K562 (cell line): ENCODE results near the gene BRAP. TPM values are rescaled to one million over a fixed set of nuclear protein-coding genes. Genes with fewer than 3 reads are reported as not detected.

Experiments
- ATAC-seq: fragments of 200-7000 bp; cut with Tn5 transposase; 3 replicates; pipeline ENCODE4 v1.9.1; 2020; ENCODE audit warnings: moderate library complexity
- BruUV-seq: library from RNA; stranded (reverse); fragments of 400-500 nt; replicated peaks from 2 replicates; lab custom pipeline; 2021; lab: Mats Ljungman, UMichigan
- CTCF ChIA-PET: fragments of 300-600 bp; formaldehyde crosslinking; extraction: SDS; loops from one replicate; lab custom pipeline; 2021; ENCODE audit warnings: low intra/inter-chr PET ratio; lab: Yijun Ruan, JAX
- POLR2A ChIA-PET: fragments of 300-600, 350-650 bp; sonication (Branson Sonifier 250); formaldehyde crosslinking; extraction: SDS; loops from one replicate; lab custom pipeline; 2021; ENCODE audit warnings: antibody characterized with exemption, inconsistent platforms; lab: Yijun Ruan, JAX
- DNase-seq, 4 experiments: peaks; one replicate each; pipeline versions ENCODE4 v3.0.0 to v3.0.0-alpha.2; 2011 to 2018; ENCODE audit warnings: low spot score in 3 of 4, mixed read lengths in 3 of 4; ENCODE audit errors: extremely low read depth in 1 of 4
- FAIRE-seq: peaks from 2 replicates; lab custom pipeline; 2011; peaks lifted over from hg19 to GRCh38; lab: Jason Lieb, UNC
- H2AFZ ChIP-seq: 2 replicates; pipeline ENCODE4 v1.6.0; 2011; ENCODE audit warnings: low read depth, low read length, control low read depth, inconsistent platforms
- H3K27ac ChIP-seq: fragments of 200-600 bp; 3 replicates; pipeline ENCODE4 v1.8.0; 2011; ENCODE audit warnings: low read depth, mild to moderate bottlenecking, control low read depth, inconsistent platforms, low read length, moderate library complexity, mixed read lengths; ENCODE audit errors: extremely low read depth
- H3K27me3 ChIP-seq, 2 experiments: fragments of 300-600 bp in 1 of 2; 2 replicates in 1 of 2; 3 replicates in 1 of 2; pipeline versions ENCODE4 v1.6.0 to v1.8.0; 2011; ENCODE audit warnings: inconsistent platforms in 2 of 2, low read length in 2 of 2, mild to moderate bottlenecking in 1 of 2, mixed read lengths in 1 of 2, moderate library complexity in 1 of 2; ENCODE audit not compliant: control insufficient read depth in 2 of 2, insufficient read depth in 2 of 2
- H3K36me3 ChIP-seq: fragments of 300-600 bp; 3 replicates; pipeline ENCODE4 v1.8.0; 2011; ENCODE audit warnings: mild to moderate bottlenecking, low read length, inconsistent platforms; ENCODE audit not compliant: control insufficient read depth, insufficient read depth
- H3K4me1 ChIP-seq, 2 experiments: fragments of 200-600 bp in 1 of 2; replicated peaks in 1 of 2; 2 replicates in 1 of 2; 3 replicates in 1 of 2; pipeline versions ENCODE4 v1.5.1 to v1.8.0; 2011; ENCODE audit warnings: inconsistent platforms in 2 of 2, low read length in 2 of 2, mild to moderate bottlenecking in 1 of 2, mixed read lengths in 1 of 2, moderate library complexity in 1 of 2; ENCODE audit not compliant: control insufficient read depth in 2 of 2, insufficient read depth in 2 of 2
- H3K4me2 ChIP-seq: 2 replicates; pipeline ENCODE4 v1.6.1; 2011; ENCODE audit warnings: low read length, control low read depth, inconsistent platforms, mixed read lengths; ENCODE audit not compliant: insufficient read depth
- H3K4me3 ChIP-seq: fragments of 200-600 bp; sonication (generic), shearing (Covaris generic); 2 replicates; pipeline ENCODE4 v1.5.1; 2016; ENCODE audit warnings: control low read depth, inconsistent platforms
- H3K79me2 ChIP-seq: fragments of 200-600 bp; 3 replicates; pipeline ENCODE4 v1.8.0; 2011; ENCODE audit warnings: low read length, inconsistent platforms; ENCODE audit not compliant: control insufficient read depth, insufficient read depth
- H3K9ac ChIP-seq, 2 experiments: 2 replicates each; pipeline versions ENCODE4 v1.6.0 to v1.6.1; 2011; ENCODE audit warnings: low read depth in 2 of 2, low read length in 2 of 2, control low read depth in 1 of 2, inconsistent platforms in 1 of 2, mild to moderate bottlenecking in 1 of 2, mixed read lengths in 1 of 2; ENCODE audit not compliant: insufficient read depth in 1 of 2
- H3K9me1 ChIP-seq: one replicate; pipeline ENCODE4 v1.6.0; 2011; ENCODE audit warnings: inconsistent platforms, mild to moderate bottlenecking, low read length, moderate library complexity; ENCODE audit not compliant: control insufficient read depth, insufficient read depth
- H3K9me3 ChIP-seq: replicated peaks from 2 replicates; pipeline ENCODE4 v1.5.1; 2011; ENCODE audit warnings: low read depth, low read length, inconsistent platforms; ENCODE audit not compliant: control insufficient read depth, insufficient read depth
- H4K20me1 ChIP-seq: replicated peaks from 2 replicates; pipeline ENCODE4 v1.6.1; 2011; ENCODE audit warnings: low read length, inconsistent platforms, mixed read lengths; ENCODE audit not compliant: control insufficient read depth, insufficient read depth
- BACH1 ChIP-seq: fragments of 200-800 bp; sonication (Bioruptor generic); IDR thresholded peaks from 2 replicates; pipeline ENCODE4 v1.6.1; 2016; ENCODE audit warnings: missing genetic modification characterization, missing compliant biosample characterization
- CBFB ChIP-seq: sonication (generic); formaldehyde crosslinking; IDR thresholded peaks from 2 replicates; pipeline ENCODE4 v1.4.0; 2020; ENCODE audit warnings: mild to moderate bottlenecking, missing genetic modification reagents
- E2F4 ChIP-seq: sonication (generic); formaldehyde crosslinking; IDR thresholded peaks from 2 replicates; pipeline ENCODE4 v1.8.0; 2022; ENCODE audit warnings: mild to moderate bottlenecking, low read depth, missing genetic modification reagents
- FOXK1 ChIP-seq: sonication (generic); formaldehyde crosslinking; IDR thresholded peaks from 2 replicates; pipeline ENCODE4 v1.8.0; 2022; ENCODE audit warnings: missing genetic modification reagents, mild to moderate bottlenecking, borderline replicate concordance
- IRF9 ChIP-seq: fragments of 450-650 bp; IDR thresholded peaks from 2 replicates; pipeline ENCODE4 v1.6.1; 2016; ENCODE audit warnings: missing biosample characterization, missing genetic modification characterization
- KDM2B ChIP-seq: fragments of 250-450 bp; sonication (Bioruptor Pico); IDR thresholded peaks from 2 replicates; pipeline ENCODE4 v1.8.0; 2021; ENCODE audit warnings: mild to moderate bottlenecking, moderate library complexity
- LEF1 ChIP-seq: fragments of 450-650 bp; IDR thresholded peaks from 2 replicates; pipeline ENCODE4 v1.6.1; 2016; ENCODE audit warnings: mild to moderate bottlenecking
- MTA3 ChIP-seq: fragments of 450-650 bp; formaldehyde crosslinking; IDR thresholded peaks from 2 replicates; pipeline ENCODE4 v1.6.1; 2017; ENCODE audit warnings: mild to moderate bottlenecking, borderline replicate concordance
- NUFIP1 ChIP-seq: fragments of 450-650 bp; IDR thresholded peaks from 2 replicates; pipeline ENCODE4 v1.6.1; 2018; ENCODE audit not compliant: partially characterized antibody
- OTX1 ChIP-seq: fragments of 450-650 bp; formaldehyde crosslinking; IDR thresholded peaks from 2 replicates; pipeline ENCODE4 v1.4.0; 2022; ENCODE audit warnings: mild to moderate bottlenecking
- POLR2AphosphoS5 ChIP-seq: IDR thresholded peaks from 2 replicates; pipeline ENCODE4 v1.6.1; 2011; ENCODE audit warnings: mild to moderate bottlenecking, low read depth, low read length, moderate library complexity; ENCODE audit not compliant: control insufficient read depth, insufficient read depth
- RFX5 ChIP-seq: IDR thresholded peaks from 2 replicates; pipeline ENCODE4 v1.6.1; 2011; ENCODE audit warnings: low read depth, mild to moderate bottlenecking, improper control_type of control experiment, low read length
- TEAD2 ChIP-seq: fragments of 450-650 bp; IDR thresholded peaks from 2 replicates; pipeline ENCODE4 v1.6.1; 2016; ENCODE audit warnings: missing genetic modification characterization, control low read depth, missing compliant biosample characterization
- XRCC5 ChIP-seq: fragments of 200-400 bp; formaldehyde crosslinking; IDR thresholded peaks from 2 replicates; pipeline ENCODE4 v1.6.1; 2017; ENCODE audit warnings: low read depth, mild to moderate bottlenecking, low read length
- ZFPM2 ChIP-seq: fragments of 250-450 bp; sonication (Bioruptor Pico); IDR thresholded peaks from 2 replicates; pipeline ENCODE4 v1.5.1; 2022; ENCODE audit warnings: mild to moderate bottlenecking
- ZHX1 ChIP-seq: fragments of 150-350 bp; conservative IDR thresholded peaks from 2 replicates; pipeline ENCODE4 v1.6.1; 2014; ENCODE audit warnings: low read length
- ZSCAN29 ChIP-seq: fragments of 450-650 bp; IDR thresholded peaks from 2 replicates; pipeline ENCODE4 v1.6.1; 2017
- ZZZ3 ChIP-seq: fragments of 450-650 bp; IDR thresholded peaks from 2 replicates; pipeline ENCODE4 v1.6.1; 2016; ENCODE audit warnings: antibody characterized with exemption, mild to moderate bottlenecking, moderate library complexity
- WGBS: fragments of 100-300 bp; shearing (Covaris generic); methylation state at CpG from one replicate; pipeline ENCODE4 v1.1.6; 2016; ENCODE audit warnings: low coverage, mixed read lengths; ENCODE audit not compliant: insufficient coverage; ENCODE audit errors: missing lambda C conversion rate; 5-methylcytosine and 5-hydroxymethylcytosine counted together
- in situ Hi-C: fragments of 300-500 bp; cut with MboI; formaldehyde crosslinking; loops from 4 replicates; pipeline ENCODE4 v1.15.0; 2018; ENCODE audit warnings: inconsistent platforms, mixed read lengths
- intact Hi-C: fragments of 100-400 bp; cut with micrococcal nuclease; formaldehyde crosslinking; loops from 2 replicates; pipeline ENCODE4 v1.14.2; 2022
- polyA plus RNA-seq, 8 experiments: library from polyadenylated mRNA; depleted of rRNA in 4 of 8; stranded (reverse) in 5 of 8; unstranded in 3 of 8; fragments of >200 nt; fragmentation: Nextera tagmentation in 2 of 8; fragmentation: Illumina TruSeq in 1 of 8; extraction: Ambion mirVana in 2 of 8; extraction: Trizol in 1 of 8; gene quantifications; 2 replicates each; pipeline versions ENCODE4 v1.2.1 to v1.2.3, GENCODE V29; 2011 to 2014; ENCODE audit warnings: inconsistent platforms in 1 of 8, missing spikeins in 1 of 8
- total RNA-seq, 7 experiments: library from RNA; depleted of rRNA in 6 of 7; stranded (reverse); fragments of >200 nt in 6 of 7; fragmentation: Illumina TruSeq in 2 of 7; extraction: Trizol in 2 of 7; gene quantifications; 2 replicates each; pipeline versions ENCODE4 v1.2.1 to v1.2.3, GENCODE V29; 2011 to 2021; ENCODE audit warnings: low replicate concordance in 1 of 7

BRAP gene
- total and polyA plus RNA-seq, 9 of the 15 experiments (the other 6 are each of a cell fraction or from before 2014, with no cell fraction given), result 2.2 to 32.6 (median 27.5) TPM

- no TSS peak for BruUV-seq
- TF ChIP-seq TEAD2 (no peak), FOXK1 (no peak), POLR2AphosphoS5 (no peak), LEF1 (no peak), ZSCAN29 (no peak), RFX5 (no peak), IRF9 (tag) (no peak), ZZZ3 (no peak), KDM2B (CRISPR knock-in tag) (no peak), XRCC5 (no peak), OTX1 (CRISPR knock-in tag) (no peak), ZHX1 (no peak), CBFB (CRISPR knock-in tag) (no peak), ZFPM2 (CRISPR knock-in tag) (no peak), BACH1 (no peak), NUFIP1 (no peak), E2F4 (no peak), MTA3 (no peak)
- H3K27me3 ChIP-seq, result no peaks in the 10 kb centered on the region
- in situ Hi-C loops, result no loop called here
- no peak overlapping the region for H3K4me3 ChIP-seq
- no peak overlapping the region for H3K9ac ChIP-seq
- 82% methylated on average over 5 of the region's 5 CpGs for WGBS
- no peaks in the 10 kb centered on the region for H3K9me3 ChIP-seq
- H3K4me2 ChIP-seq, result no peak overlapping the region
- H3K27ac ChIP-seq, result no peak overlapping the region
- H2AFZ ChIP-seq, result no peak overlapping the region
- H4K20me1 ChIP-seq, result no peaks in the 10 kb centered on the region
- peaks cover 21 to 23% of the 10 kb centered on the region in 2 experiments for H3K4me1 ChIP-seq
- ATAC-seq, result no peak
- intact Hi-C loops, result no loop called here
- peaks cover 39% of the 10 kb centered on the region; the same call in 2 of the 3 replicates for H3K36me3 ChIP-seq
- DNase-seq, result no peak
- FAIRE-seq, result no peak
- H3K9me1 ChIP-seq, result no peaks in the 10 kb centered on the region
- ChIA-PET POLR2A (interaction anchor here (1.0 to 1.7 kb wide), 3 partner anchors 13 to 39 kb away, joined by 3 to 7 read pairs (median 5); no protein-coding TSS in a partner anchor), CTCF (no interaction called here)
- no peaks in the 10 kb centered on the region for H3K79me2 ChIP-seq
These were observed 45.2 kb downstream of the BRAP start for GRCh38 chr12:111640506-111640905.
